Fibroblast of mammary gland (primary cell): ENCODE measurements around the gene TBRG4.
"Not testable (repeated sequence)": the region's sequence is repeated elsewhere in the genome, so short reads cannot be mapped to it uniquely, and the experiment has no call there.

Experiments used
- DNase-seq: peaks from one replicate; pipeline ENCODE4 v3.0.0-alpha.2; 2010; ENCODE audit warnings: low read depth
- H3K4me3 ChIP-seq: 2 replicates; pipeline ENCODE4 v1.5.1; 2011; ENCODE audit warnings: low read depth, mild to moderate bottlenecking, low read length, moderate library complexity; ENCODE audit not compliant: control insufficient read depth
- CTCF ChIP-seq: conservative IDR thresholded peaks from 2 replicates; pipeline ENCODE4 v1.5.1; 2011; ENCODE audit warnings: low read depth, low read length, inconsistent platforms; ENCODE audit not compliant: control insufficient read depth, insufficient read depth

Gene TBRG4

GRCh38 chr7:45118292-45118691 lies 6.8 kb upstream of the TBRG4 start:
- TF ChIP-seq CTCF: no peak
- H3K4me3 ChIP-seq: no peak overlapping the region
- no peak for DNase-seq

GRCh38 chr7:45117582-45117981 lies 6.1 kb upstream of the TBRG4 start:
- TF ChIP-seq CTCF: no peak
- H3K4me3 ChIP-seq: no peak overlapping the region
- DNase-seq: no peak

- TF ChIP-seq CTCF: no peak
- H3K4me3 ChIP-seq: no peak overlapping the region
- DNase-seq: no peak
Observed at GRCh38 chr7:45116048-45116447, 4.6 kb upstream of the TBRG4 start.

- no peak for TF ChIP-seq CTCF
Observed at GRCh38 chr7:45114926-45115325, 3.4 kb upstream of the TBRG4 start.

GRCh38 chr7:45114257-45114656 lies 2.8 kb upstream of the TBRG4 start:
- DNase-seq, H3K4me3 ChIP-seq: not testable (repeated sequence)

More at GRCh38 chr7:45114926-45115325, 3.4 kb upstream of the TBRG4 start:
- H3K4me3 ChIP-seq: no peak overlapping the region
- no peak for DNase-seq

- no peak overlapping the region for H3K4me3 ChIP-seq
- DNase-seq: peak; percentile 18
- TF ChIP-seq CTCF: no peak
Observed at GRCh38 chr7:45112648-45113047, 1.2 kb upstream of the TBRG4 start.

- DNase-seq: no peak
- TF ChIP-seq CTCF: no peak
Observed at GRCh38 chr7:45108863-45109262, 2.6 kb downstream of the TBRG4 start.

More at GRCh38 chr7:45108863-45109262, 2.6 kb downstream of the TBRG4 start:
- H3K4me3 ChIP-seq: no peak overlapping the region
